PFSK-1 (cell line): ENCODE measurements around the gene SSTR3.

Experiments
- FOXP2 ChIP-seq: optimal IDR thresholded peaks from 2 replicates; pipeline ENCODE3; 2011; ENCODE audit warnings: borderline replicate concordance, control low read depth, inconsistent platforms; ENCODE audit not compliant: insufficient read depth; ENCODE audit errors: extremely low read length, extremely low read depth
- POLR2AphosphoS5 ChIP-seq: IDR thresholded peaks from 2 replicates; pipeline ENCODE4 v1.6.1; 2012; ENCODE audit warnings: low read depth, mild to moderate bottlenecking, control low read depth, low read length, moderate library complexity
- SIN3A ChIP-seq: IDR thresholded peaks from 2 replicates; pipeline ENCODE4 v1.6.1; 2012; ENCODE audit warnings: mild to moderate bottlenecking, low read length, moderate library complexity, borderline replicate concordance; ENCODE audit not compliant: insufficient read depth
- TAF1 ChIP-seq: IDR thresholded peaks from 2 replicates; pipeline ENCODE4 v1.6.1; 2012; ENCODE audit warnings: low read length, control low read depth, borderline replicate concordance; ENCODE audit not compliant: insufficient read depth
- TF ChIP-seq, protein P1 (sequence below), 2 experiments: IDR thresholded peaks; 2 replicates each; pipeline versions ENCODE4 v1.6.1 to v1.8.0; 2011 to 2012; ENCODE audit warnings: low read depth in 2 of 2, low read length in 2 of 2, control low read depth in 1 of 2, inconsistent platforms in 1 of 2, mild to moderate bottlenecking in 1 of 2, moderate library complexity in 1 of 2; ENCODE audit not compliant: insufficient read depth in 1 of 2

DNA sequence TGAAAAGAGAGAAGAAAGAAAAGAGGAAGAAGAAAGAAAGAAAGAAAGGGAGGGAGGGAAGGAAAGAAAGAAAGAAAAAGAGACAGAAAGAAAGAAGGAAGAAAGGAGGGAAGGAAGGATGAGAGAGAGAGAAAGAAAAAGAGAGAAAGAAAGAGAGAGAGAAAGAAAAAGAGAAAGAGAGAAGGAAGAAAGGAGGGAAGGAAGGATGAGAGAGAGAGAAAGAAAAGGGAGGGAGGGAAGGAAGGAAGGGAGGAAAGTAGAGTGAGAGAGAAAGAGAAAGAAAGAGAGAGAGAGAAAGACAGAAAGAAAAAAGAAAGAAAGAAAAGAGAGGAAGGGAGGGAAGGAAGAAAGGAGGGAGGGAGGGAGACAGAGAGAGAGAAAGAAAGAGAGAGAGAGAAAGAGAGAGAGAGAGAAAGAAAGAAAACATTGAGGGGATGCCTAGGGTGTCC is 43.3 kb upstream of the SSTR3 start:
- no peak for TF ChIP-seq FOXP2
- no peak for TF ChIP-seq TAF1
- TF ChIP-seq POLR2AphosphoS5, result no peak
- no peak for TF ChIP-seq SIN3A
- TF ChIP-seq, protein P1, sequence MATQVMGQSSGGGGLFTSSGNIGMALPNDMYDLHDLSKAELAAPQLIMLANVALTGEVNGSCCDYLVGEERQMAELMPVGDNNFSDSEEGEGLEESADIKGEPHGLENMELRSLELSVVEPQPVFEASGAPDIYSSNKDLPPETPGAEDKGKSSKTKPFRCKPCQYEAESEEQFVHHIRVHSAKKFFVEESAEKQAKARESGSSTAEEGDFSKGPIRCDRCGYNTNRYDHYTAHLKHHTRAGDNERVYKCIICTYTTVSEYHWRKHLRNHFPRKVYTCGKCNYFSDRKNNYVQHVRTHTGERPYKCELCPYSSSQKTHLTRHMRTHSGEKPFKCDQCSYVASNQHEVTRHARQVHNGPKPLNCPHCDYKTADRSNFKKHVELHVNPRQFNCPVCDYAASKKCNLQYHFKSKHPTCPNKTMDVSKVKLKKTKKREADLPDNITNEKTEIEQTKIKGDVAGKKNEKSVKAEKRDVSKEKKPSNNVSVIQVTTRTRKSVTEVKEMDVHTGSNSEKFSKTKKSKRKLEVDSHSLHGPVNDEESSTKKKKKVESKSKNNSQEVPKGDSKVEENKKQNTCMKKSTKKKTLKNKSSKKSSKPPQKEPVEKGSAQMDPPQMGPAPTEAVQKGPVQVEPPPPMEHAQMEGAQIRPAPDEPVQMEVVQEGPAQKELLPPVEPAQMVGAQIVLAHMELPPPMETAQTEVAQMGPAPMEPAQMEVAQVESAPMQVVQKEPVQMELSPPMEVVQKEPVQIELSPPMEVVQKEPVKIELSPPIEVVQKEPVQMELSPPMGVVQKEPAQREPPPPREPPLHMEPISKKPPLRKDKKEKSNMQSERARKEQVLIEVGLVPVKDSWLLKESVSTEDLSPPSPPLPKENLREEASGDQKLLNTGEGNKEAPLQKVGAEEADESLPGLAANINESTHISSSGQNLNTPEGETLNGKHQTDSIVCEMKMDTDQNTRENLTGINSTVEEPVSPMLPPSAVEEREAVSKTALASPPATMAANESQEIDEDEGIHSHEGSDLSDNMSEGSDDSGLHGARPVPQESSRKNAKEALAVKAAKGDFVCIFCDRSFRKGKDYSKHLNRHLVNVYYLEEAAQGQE (IDR thresholded peaks at IDR 0.05; ENCODE audit: insufficient read depth in 1 of 2, low read depth in 2 of 2, low read length in 2 of 2), result no peak
